T-helper 22 cell (primary cell): ENCODE measurements around the gene SH2D7.

Experiments
- DNase-seq: peaks from one replicate; pipeline ENCODE4 v3.0.0-alpha.2; 2020; ENCODE audit warnings: low read depth

The SH2D7 gene

GRCh38 chr15:78079298-78080087, 12.9 kb upstream of the SH2D7 start:
- no peak for DNase-seq

GRCh38 chr15:78080088-78080460, 12.3 kb upstream of the SH2D7 start:
- no peak for DNase-seq

- DNase-seq: no peak
Measured at GRCh38 chr15:78082106-78082742, 10.1 kb upstream of the SH2D7 start.

- no peak for DNase-seq
Measured at GRCh38 chr15:78082743-78083110, 9.6 kb upstream of the SH2D7 start.

- DNase-seq: no peak
Measured at GRCh38 chr15:78083186-78083585, 9.2 kb upstream of the SH2D7 start.

- no peak for DNase-seq
Measured at GRCh38 chr15:78083687-78084448, 8.5 kb upstream of the SH2D7 start.

- no peak for DNase-seq
Measured at GRCh38 chr15:78084449-78084750, 8.0 kb upstream of the SH2D7 start.

- no peak for DNase-seq
Measured at GRCh38 chr15:78085928-78086327, 6.4 kb upstream of the SH2D7 start.

- DNase-seq: no peak
Measured at GRCh38 chr15:78087951-78088772, 4.2 kb upstream of the SH2D7 start.

- no peak for DNase-seq
Measured at GRCh38 chr15:78088773-78089080, 3.6 kb upstream of the SH2D7 start.

GRCh38 chr15:78090422-78091063, 1.8 kb upstream of the SH2D7 start:
- no peak for DNase-seq

GRCh38 chr15:78093242-78094020, 1.1 kb downstream of the SH2D7 start:
- no peak for DNase-seq

GRCh38 chr15:78097667-78098066, 5.3 kb downstream of the SH2D7 start:
- no peak for DNase-seq

GRCh38 chr15:78098131-78098755, 5.9 kb downstream of the SH2D7 start:
- no peak for DNase-seq

GRCh38 chr15:78100886-78101285, 8.5 kb downstream of the SH2D7 start:
- no peak for DNase-seq

GRCh38 chr15:78101423-78102105, 9.2 kb downstream of the SH2D7 start:
- no peak for DNase-seq

- no peak for DNase-seq
Measured at GRCh38 chr15:78102211-78102610, 9.8 kb downstream of the SH2D7 start.

- no peak for DNase-seq
Measured at GRCh38 chr15:78102741-78103140, 10.4 kb downstream of the SH2D7 start.

- DNase-seq: no peak
Measured at GRCh38 chr15:78103406-78104118, 11.2 kb downstream of the SH2D7 start.

GRCh38 chr15:78104119-78104479, 11.7 kb downstream of the SH2D7 start:
- no peak for DNase-seq
